Measurements from ENCODE around the gene LASP1. TPM values are rescaled to one million over a fixed set of nuclear protein-coding genes. Genes with fewer than 3 reads are reported as not detected.
"Not testable (repeated sequence)": the region's sequence is repeated elsewhere in the genome, so short reads cannot be mapped to it uniquely, and the experiment has no call there.

LASP1 gene
- polyA plus RNA-seq, 2 donors = 26.5 to 33.0 TPM

- Histone ChIP-seq H3K27me3 (ENCODE audit: control insufficient read depth in 1 of 2, insufficient read depth in 2 of 2, low read length in 2 of 2) (no peaks in the 10 kb centered on the region), H3K4me3 (ENCODE audit: low read depth in 1 of 2, low read length in 2 of 2) (no peak overlapping the region), H3K9me3 (ENCODE audit: control insufficient read depth in 2 of 2, insufficient read depth in 1 of 2, low read depth in 1 of 2, low read length in 1 of 2) (no peaks in the 10 kb centered on the region), H3K4me1 (ENCODE audit: control insufficient read depth in 2 of 2, insufficient read depth in 2 of 2, low read length in 1 of 2) (peaks cover 4 to 16% of the 10 kb centered on the region in 2 donors), H3K36me3 (ENCODE audit: control insufficient read depth in 2 of 2, insufficient read depth in 2 of 2, low read length in 1 of 2) (peaks cover 0 to 12% of the 10 kb centered on the region in 2 donors), H3K27ac (ENCODE audit: low read depth in 2 of 2, low read length in 1 of 2) (no peak overlapping the region)
- WGBS, 2 donors = 92 to 93% methylated on average over 10 of the region's 10 CpGs
These were observed 35.5 kb downstream of the LASP1 start for GRCh38 chr17:38905375-38905774.

GRCh38 chr17:38906460-38907228 is 36.8 kb downstream of the LASP1 start:
- WGBS, 2 donors = 71 to 72% methylated on average over 7 of the region's 7 CpGs
- peaks cover 4 to 15% of the 10 kb centered on the region in 2 donors for H3K4me1 ChIP-seq (ENCODE audit: control insufficient read depth in 2 of 2, insufficient read depth in 2 of 2, low read length in 1 of 2)

GRCh38 chr17:38907930-38908675 is 38.2 kb downstream of the LASP1 start:
- peak overlapping the region in 1 of 2 donors; percentile 17 for H3K4me3 ChIP-seq (ENCODE audit: low read depth in 1 of 2, low read length in 2 of 2)
- peaks cover 10 to 21% of the 10 kb centered on the region in 2 donors for H3K4me1 ChIP-seq (ENCODE audit: control insufficient read depth in 2 of 2, insufficient read depth in 2 of 2, low read length in 1 of 2)
- H3K9me3 ChIP-seq (ENCODE audit: control insufficient read depth in 2 of 2, insufficient read depth in 1 of 2, low read depth in 1 of 2, low read length in 1 of 2) = no peaks in the 10 kb centered on the region
- H3K36me3 ChIP-seq (ENCODE audit: control insufficient read depth in 2 of 2, insufficient read depth in 2 of 2, low read length in 1 of 2) = peaks cover 0 to 17% of the 10 kb centered on the region in 2 donors
- no peaks in the 10 kb centered on the region for H3K27me3 ChIP-seq (ENCODE audit: control insufficient read depth in 1 of 2, insufficient read depth in 2 of 2, low read length in 2 of 2)
- peak overlapping the region; percentile 57 to 68 for H3K27ac ChIP-seq (ENCODE audit: low read depth in 2 of 2, low read length in 1 of 2)
- 48 to 55% methylated on average over 15 of the region's 15 CpGs for WGBS, 2 donors

More at GRCh38 chr17:38906460-38907228, 36.8 kb downstream of the LASP1 start:
- no peak overlapping the region for H3K27ac ChIP-seq (ENCODE audit: low read depth in 2 of 2, low read length in 1 of 2)
- no peaks in the 10 kb centered on the region for H3K27me3 ChIP-seq (ENCODE audit: control insufficient read depth in 1 of 2, insufficient read depth in 2 of 2, low read length in 2 of 2)
- H3K9me3 ChIP-seq (ENCODE audit: control insufficient read depth in 2 of 2, insufficient read depth in 1 of 2, low read depth in 1 of 2, low read length in 1 of 2) = no peaks in the 10 kb centered on the region
- H3K4me3 ChIP-seq (ENCODE audit: low read depth in 1 of 2, low read length in 2 of 2) = no peak overlapping the region
- peaks cover 0 to 14% of the 10 kb centered on the region in 2 donors for H3K36me3 ChIP-seq (ENCODE audit: control insufficient read depth in 2 of 2, insufficient read depth in 2 of 2, low read length in 1 of 2)

GRCh38 chr17:38908676-38909181 is 38.9 kb downstream of the LASP1 start:
- H3K4me3 ChIP-seq (ENCODE audit: low read depth in 1 of 2, low read length in 2 of 2) = peak overlapping the region in 1 of 2 donors; percentile 17
- H3K36me3 ChIP-seq (ENCODE audit: control insufficient read depth in 2 of 2, insufficient read depth in 2 of 2, low read length in 1 of 2) = peaks cover 0 to 22% of the 10 kb centered on the region in 2 donors
- 26 to 29% methylated on average over 8 of the region's 8 CpGs for WGBS, 2 donors
- peak overlapping the region; percentile 57 to 68 for H3K27ac ChIP-seq (ENCODE audit: low read depth in 2 of 2, low read length in 1 of 2)
- no peaks in the 10 kb centered on the region for H3K9me3 ChIP-seq (ENCODE audit: control insufficient read depth in 2 of 2, insufficient read depth in 1 of 2, low read depth in 1 of 2, low read length in 1 of 2)
- no peaks in the 10 kb centered on the region for H3K27me3 ChIP-seq (ENCODE audit: control insufficient read depth in 1 of 2, insufficient read depth in 2 of 2, low read length in 2 of 2)
- peaks cover 10 to 21% of the 10 kb centered on the region in 2 donors for H3K4me1 ChIP-seq (ENCODE audit: control insufficient read depth in 2 of 2, insufficient read depth in 2 of 2, low read length in 1 of 2)

GRCh38 chr17:38910325-38910724 is 40.5 kb downstream of the LASP1 start:
- H3K36me3 ChIP-seq (ENCODE audit: control insufficient read depth in 2 of 2, insufficient read depth in 2 of 2, low read length in 1 of 2) = peaks cover 4 to 36% of the 10 kb centered on the region in 2 donors

GRCh38 chr17:38911081-38911730 is 41.3 kb downstream of the LASP1 start:
- Histone ChIP-seq H3K27ac (ENCODE audit: low read depth in 2 of 2, low read length in 1 of 2) (no peak overlapping the region), H3K27me3 (ENCODE audit: control insufficient read depth in 1 of 2, insufficient read depth in 2 of 2, low read length in 2 of 2) (no peaks in the 10 kb centered on the region), H3K9me3 (ENCODE audit: control insufficient read depth in 2 of 2, insufficient read depth in 1 of 2, low read depth in 1 of 2, low read length in 1 of 2) (no peaks in the 10 kb centered on the region), H3K4me3 (ENCODE audit: low read depth in 1 of 2, low read length in 2 of 2) (no peak overlapping the region), H3K4me1 (ENCODE audit: control insufficient read depth in 2 of 2, insufficient read depth in 2 of 2, low read length in 1 of 2) (peaks cover 10 to 21% of the 10 kb centered on the region in 2 donors), H3K36me3 (ENCODE audit: control insufficient read depth in 2 of 2, insufficient read depth in 2 of 2, low read length in 1 of 2) (peaks cover 8 to 44% of the 10 kb centered on the region in 2 donors)
- WGBS, 2 donors = 87% methylated on average over 10 of the region's 10 CpGs

More at GRCh38 chr17:38910325-38910724, 40.5 kb downstream of the LASP1 start:
- H3K27me3 ChIP-seq (ENCODE audit: control insufficient read depth in 1 of 2, insufficient read depth in 2 of 2, low read length in 2 of 2) = no peaks in the 10 kb centered on the region
- peaks cover 10 to 21% of the 10 kb centered on the region in 2 donors for H3K4me1 ChIP-seq (ENCODE audit: control insufficient read depth in 2 of 2, insufficient read depth in 2 of 2, low read length in 1 of 2)
- H3K4me3 ChIP-seq (ENCODE audit: low read depth in 1 of 2, low read length in 2 of 2) = no peak overlapping the region
- no peak overlapping the region for H3K27ac ChIP-seq (ENCODE audit: low read depth in 2 of 2, low read length in 1 of 2)
- no peaks in the 10 kb centered on the region for H3K9me3 ChIP-seq (ENCODE audit: control insufficient read depth in 2 of 2, insufficient read depth in 1 of 2, low read depth in 1 of 2, low read length in 1 of 2)
- 77 to 95% methylated on average over 5 of the region's 5 CpGs for WGBS, 2 donors

- H3K36me3 ChIP-seq (ENCODE audit: control insufficient read depth in 2 of 2, insufficient read depth in 2 of 2, low read length in 1 of 2) = peaks cover 8 to 42% of the 10 kb centered on the region in 2 donors
These were observed 41.8 kb downstream of the LASP1 start for GRCh38 chr17:38911731-38912081.

GRCh38 chr17:38912221-38912813 is 42.5 kb downstream of the LASP1 start:
- 63 to 73% methylated on average over 13 of the region's 13 CpGs for WGBS, 2 donors
- H3K36me3 ChIP-seq (ENCODE audit: control insufficient read depth in 2 of 2, insufficient read depth in 2 of 2, low read length in 1 of 2) = peaks cover 8 to 42% of the 10 kb centered on the region in 2 donors
- H3K27me3 ChIP-seq (ENCODE audit: control insufficient read depth in 1 of 2, insufficient read depth in 2 of 2, low read length in 2 of 2) = no peaks in the 10 kb centered on the region
- peak overlapping the region in 1 of 2 donors; percentile 56 for H3K27ac ChIP-seq (ENCODE audit: low read depth in 2 of 2, low read length in 1 of 2)
- H3K9me3 ChIP-seq (ENCODE audit: control insufficient read depth in 2 of 2, insufficient read depth in 1 of 2, low read depth in 1 of 2, low read length in 1 of 2) = no peaks in the 10 kb centered on the region
- no peak overlapping the region for H3K4me3 ChIP-seq (ENCODE audit: low read depth in 1 of 2, low read length in 2 of 2)
- H3K4me1 ChIP-seq (ENCODE audit: control insufficient read depth in 2 of 2, insufficient read depth in 2 of 2, low read length in 1 of 2) = peaks cover 10 to 19% of the 10 kb centered on the region in 2 donors

More at GRCh38 chr17:38911731-38912081, 41.8 kb downstream of the LASP1 start:
- peaks cover 10 to 19% of the 10 kb centered on the region in 2 donors for H3K4me1 ChIP-seq (ENCODE audit: control insufficient read depth in 2 of 2, insufficient read depth in 2 of 2, low read length in 1 of 2)
- not testable (repeated sequence) for H3K27me3 ChIP-seq (ENCODE audit: control insufficient read depth in 1 of 2, insufficient read depth in 2 of 2, low read length in 2 of 2); H3K27ac ChIP-seq (ENCODE audit: low read depth in 2 of 2, low read length in 1 of 2); H3K4me3 ChIP-seq (ENCODE audit: low read depth in 1 of 2, low read length in 2 of 2); H3K9me3 ChIP-seq (ENCODE audit: control insufficient read depth in 2 of 2, insufficient read depth in 1 of 2, low read depth in 1 of 2, low read length in 1 of 2)
- WGBS, 2 donors = 92 to 95% methylated on average over 8 of the region's 8 CpGs
